Activated CD4-positive, alpha-beta T cell treated with anti-CD3 and anti-CD28 coated beads for 1 hour (primary cell): Measurements from ENCODE around the gene CARS2.
"Not testable (repeated sequence)": the region's sequence is repeated elsewhere in the genome, so short reads cannot be mapped to it uniquely, and the experiment has no call there.

Source experiments
- DNase-seq: peaks from one replicate; pipeline ENCODE4 v3.0.0-alpha.2; 2020

CARS2 gene

GRCh38 chr13:110636053-110636475 lies 69.9 kb downstream of the CARS2 start:
- DNase-seq = no peak

DNA sequence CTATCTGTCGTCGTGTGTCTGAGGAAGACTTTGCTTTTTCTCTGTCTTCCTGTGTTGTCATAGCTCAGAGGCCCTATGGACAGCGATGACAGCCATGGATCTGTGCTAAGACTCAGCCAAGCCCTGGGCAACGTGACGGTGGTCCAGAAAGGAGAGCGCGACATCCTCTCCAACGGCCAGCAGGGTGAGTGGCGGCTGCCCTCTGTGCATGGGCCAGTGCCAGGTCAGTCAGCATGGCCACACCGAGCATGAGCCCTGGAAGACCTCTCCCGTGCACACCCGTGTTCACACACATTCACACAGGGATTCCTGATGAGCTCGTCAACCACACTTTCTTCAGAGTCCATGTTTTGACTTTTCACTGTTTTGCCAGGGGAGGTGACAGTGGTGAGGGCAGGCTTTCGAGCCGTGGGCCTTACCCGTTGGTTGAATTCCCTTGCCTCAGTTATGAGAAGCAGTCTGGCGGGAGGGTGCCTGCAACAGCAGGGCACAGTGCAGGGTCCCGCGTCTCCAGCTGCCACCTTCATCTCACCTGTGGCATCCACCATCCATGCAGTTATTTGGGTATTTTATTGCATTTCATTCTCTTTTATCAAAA lies 70.4 kb downstream of the CARS2 start:
- no peak for DNase-seq

- DNase-seq = no peak
Measured at GRCh38 chr13:110634558-110634957, 71.4 kb downstream of the CARS2 start.

GRCh38 chr13:110633776-110634175 lies 72.1 kb downstream of the CARS2 start:
- DNase-seq = no peak

- DNase-seq = not testable (repeated sequence)
Measured at GRCh38 chr13:110632255-110632654, 73.7 kb downstream of the CARS2 start.

DNA sequence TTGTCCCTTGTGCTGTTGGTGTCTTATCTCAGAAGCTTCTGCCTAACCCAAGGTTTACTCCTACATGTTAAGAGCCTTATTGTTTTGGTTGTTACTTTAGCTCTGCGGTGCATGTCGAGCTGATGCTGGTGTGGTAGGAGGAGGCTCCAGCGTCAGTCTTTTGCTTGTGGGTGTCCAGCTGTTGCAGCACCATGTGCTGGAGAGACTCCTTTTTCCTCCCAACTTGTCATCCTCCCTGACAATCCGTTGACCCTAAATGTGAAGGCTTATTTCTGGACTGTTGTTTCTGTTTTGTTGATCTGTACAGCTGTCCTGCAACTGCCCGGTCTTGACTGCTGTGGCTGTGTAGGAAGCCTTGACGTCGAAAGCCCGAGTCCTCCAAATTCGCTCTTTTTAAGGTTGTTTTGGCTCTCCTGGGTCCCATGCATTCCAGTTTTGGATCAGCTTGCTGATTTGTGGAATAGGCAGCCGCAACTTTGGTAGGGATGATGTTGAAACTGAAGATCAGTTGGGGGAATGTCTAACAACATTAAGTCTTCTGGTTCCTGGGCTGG lies 75.3 kb downstream of the CARS2 start:
- DNase-seq = no peak

DNA sequence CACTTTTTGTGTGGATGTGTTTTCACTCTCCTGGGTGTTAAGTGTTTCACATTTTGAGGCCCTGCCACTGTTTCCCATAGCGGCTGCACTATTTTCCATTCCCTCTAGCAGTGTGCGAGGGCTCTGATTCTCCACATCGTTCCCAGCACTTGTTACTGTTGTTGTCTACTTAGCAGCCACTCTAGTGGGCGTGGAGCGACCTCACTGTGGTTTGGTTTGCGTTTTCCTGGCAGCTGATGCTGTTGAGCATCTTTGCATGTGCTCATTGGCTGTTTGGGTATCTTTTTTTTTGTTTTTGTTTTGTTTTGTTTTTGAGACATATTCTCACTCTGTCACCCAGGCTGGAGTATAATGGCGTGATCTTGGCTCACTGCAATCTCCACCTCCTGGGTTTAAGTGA lies 76.2 kb downstream of the CARS2 start:
- DNase-seq = no peak

DNA sequence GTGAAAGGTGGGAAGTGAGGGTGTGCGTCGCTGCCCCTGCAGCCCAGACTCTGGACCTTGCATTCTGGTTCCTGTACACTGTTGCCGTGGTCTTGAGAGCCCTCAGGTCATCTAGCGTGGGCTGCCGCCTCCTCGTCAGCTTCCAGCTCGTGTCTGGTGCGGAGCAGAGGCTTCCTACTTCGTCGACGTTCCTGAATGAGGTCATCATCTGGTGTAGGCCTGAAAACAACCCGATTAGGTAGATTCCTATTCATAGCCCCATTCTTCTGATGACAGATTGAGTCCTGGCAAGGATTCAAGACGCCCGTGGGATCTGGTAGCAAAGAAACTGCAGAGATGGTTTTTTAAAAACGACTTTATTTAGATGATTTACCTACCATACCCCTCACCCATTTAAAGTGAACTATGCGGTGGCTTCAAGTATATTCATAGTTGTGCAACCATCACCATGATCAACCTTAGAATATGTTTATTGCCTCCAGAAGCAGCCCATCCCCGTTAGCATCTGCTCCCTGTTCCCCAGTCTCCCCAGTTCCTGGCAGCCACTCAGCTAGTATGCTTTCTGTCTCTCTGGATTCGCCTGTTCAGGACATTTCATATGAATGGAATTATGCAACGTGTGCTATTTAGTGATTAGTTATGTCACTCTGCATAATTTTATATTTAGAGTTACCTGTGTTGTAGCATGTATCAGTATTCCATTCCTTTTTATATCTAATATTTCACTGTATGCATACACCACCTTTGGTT lies 76.8 kb downstream of the CARS2 start:
- no peak for DNase-seq

- DNase-seq = no peak
Measured at GRCh38 chr13:110628477-110628793, 77.5 kb downstream of the CARS2 start.

- no peak for DNase-seq
Measured at GRCh38 chr13:110627761-110628476, 78.0 kb downstream of the CARS2 start.

DNA sequence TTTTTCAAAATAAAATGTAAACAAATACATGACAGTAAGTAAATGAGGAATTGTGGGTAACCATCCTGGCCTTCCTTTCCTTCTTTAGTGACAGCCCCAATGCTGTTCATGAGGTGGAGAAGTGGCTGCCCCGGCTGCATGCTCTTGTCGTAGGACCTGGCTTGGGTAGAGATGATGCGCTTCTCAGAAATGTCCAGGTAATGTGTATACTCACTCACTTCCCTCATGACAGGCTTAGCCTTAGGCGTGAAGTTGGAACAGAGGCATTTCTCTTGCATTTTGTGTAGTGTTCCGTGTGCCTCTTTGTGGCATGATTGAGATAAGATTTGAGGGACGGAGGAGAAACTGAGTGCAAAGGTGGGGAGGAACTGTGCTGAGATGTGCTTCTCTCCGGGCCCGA lies 78.6 kb downstream of the CARS2 start:
- no peak for DNase-seq

- no peak for DNase-seq
Measured at GRCh38 chr13:110626521-110626920, 79.4 kb downstream of the CARS2 start.

DNA sequence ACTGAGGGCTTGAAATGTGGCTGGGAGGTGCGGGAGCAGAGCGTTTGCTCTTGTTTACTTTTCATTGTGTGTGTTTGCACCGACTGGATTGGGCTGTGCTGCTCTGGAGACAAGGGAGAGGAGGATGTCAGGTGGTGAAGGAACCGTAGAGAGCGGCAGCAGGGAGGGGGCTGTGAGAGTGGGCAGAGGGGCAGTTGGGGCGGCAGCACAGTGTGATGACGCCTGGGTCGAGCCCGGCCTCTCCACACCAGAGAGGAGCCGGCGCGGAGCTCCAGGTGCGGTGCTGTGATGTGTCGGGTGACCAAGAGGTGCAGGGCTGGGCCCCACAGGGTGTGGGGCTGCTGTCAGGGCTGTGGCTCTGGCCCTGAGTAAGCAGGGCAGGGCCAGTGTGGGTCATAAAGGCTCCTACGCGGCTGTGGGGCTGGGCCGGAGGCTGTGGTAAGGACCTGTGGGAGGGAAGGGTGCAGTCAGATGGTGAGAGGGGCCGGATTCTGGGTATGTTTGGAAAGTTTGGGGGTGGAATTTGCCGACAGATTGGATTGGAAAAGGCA lies 80.1 kb downstream of the CARS2 start:
- no peak for DNase-seq

- no peak for DNase-seq
Measured at GRCh38 chr13:110624766-110625756, 80.9 kb downstream of the CARS2 start.

DNA sequence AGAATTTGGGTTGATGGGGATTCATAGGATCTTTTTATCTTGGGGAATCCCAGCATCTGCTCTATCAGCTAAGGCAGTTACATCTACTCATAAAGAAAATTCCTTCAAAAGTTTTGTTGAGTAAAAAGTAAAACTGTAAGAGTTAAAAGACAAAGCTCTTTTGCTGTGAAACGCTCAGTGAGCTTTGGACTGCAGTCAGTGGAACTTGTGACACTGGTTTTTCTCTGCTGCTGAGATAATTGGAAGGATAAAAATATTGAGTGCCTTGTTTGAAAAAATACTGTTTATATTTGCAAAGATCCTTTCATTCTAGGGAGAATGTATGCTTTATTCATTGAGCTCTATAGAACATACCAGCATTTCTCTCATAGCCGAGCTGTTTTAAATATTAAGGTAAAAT lies 85.3 kb downstream of the CARS2 start:
- no peak for DNase-seq

DNA sequence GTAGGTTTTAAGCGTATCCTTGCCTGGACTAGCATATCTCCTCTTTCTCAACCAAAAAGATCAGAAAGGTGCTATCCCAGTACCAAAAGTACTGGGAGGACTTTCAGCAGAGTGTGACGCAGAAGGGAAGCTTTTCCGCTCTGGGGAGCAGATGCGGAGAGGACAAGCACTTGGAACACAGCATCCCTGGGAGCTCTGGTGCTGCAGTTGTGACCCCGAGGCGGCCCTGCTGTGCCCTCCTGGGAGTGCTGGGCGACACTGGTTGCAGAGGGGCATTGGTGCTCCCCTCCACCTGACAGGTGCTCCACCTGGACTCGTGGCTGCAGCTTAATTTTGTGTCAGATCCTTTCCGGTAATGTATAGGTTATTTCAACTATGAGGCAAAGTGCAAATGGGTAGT lies 87.1 kb downstream of the CARS2 start:
- no peak for DNase-seq

GRCh38 chr13:110618167-110618566 lies 87.7 kb downstream of the CARS2 start:
- no peak for DNase-seq

DNA sequence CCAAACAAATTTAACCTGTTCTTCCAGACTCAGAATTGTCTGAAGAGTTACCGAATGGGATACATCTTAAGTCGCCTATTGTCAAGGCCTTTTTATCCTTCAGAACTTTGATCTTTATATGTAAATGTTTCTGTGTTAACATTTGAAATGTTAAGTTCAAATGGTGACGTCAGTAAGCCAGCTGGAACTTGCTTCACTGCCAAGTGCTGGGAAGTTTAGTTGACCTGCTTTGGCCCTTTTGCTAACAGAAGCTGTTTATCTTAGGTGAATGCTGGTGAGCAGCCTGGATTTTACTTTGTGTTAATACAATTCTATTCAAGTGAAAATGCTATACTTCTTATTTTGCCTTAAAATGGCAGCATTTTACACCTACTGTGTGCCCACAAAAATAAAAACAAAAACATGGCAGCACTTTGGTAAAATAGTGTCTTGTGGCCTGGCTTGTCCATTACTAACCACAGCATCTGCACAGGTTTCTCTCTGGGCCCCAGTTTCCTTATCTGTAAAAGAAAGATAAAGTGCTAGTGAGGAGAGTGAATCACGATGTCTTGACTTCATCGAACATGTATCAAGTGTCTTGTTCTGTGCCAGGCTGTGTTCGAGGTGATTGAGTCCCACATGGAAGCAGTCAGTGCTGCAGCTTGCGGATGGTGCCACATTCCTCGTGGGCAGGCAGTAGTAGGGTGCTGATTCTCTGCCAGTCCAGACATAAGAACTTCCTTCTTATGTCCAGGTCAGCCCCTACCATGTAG lies 88.4 kb downstream of the CARS2 start:
- no peak for DNase-seq

GRCh38 chr13:110616103-110617101 lies 89.5 kb downstream of the CARS2 start:
- DNase-seq = no peak
